Neural progenitor cell (in vitro differentiated cells): Measurements from ENCODE around the gene PSMD13.

Experiments
- CTCF ChIP-seq: fragments of 200-600 bp; sonication (generic); IDR thresholded peaks from 2 replicates; pipeline ENCODE4 v1.5.1; 2017; ENCODE audit warnings: antibody characterized with exemption, mild to moderate bottlenecking
- EZH2 ChIP-seq: fragments of 200-600 bp; sonication (generic); IDR thresholded peaks from 2 replicates; pipeline ENCODE4 v1.6.1; 2017; ENCODE audit warnings: antibody characterized with exemption, mild to moderate bottlenecking, moderate library complexity
- EZH2phosphoT487 ChIP-seq: fragments of 200-600 bp; sonication (generic); IDR thresholded peaks from 2 replicates; pipeline ENCODE4 v1.6.1; 2017; ENCODE audit warnings: antibody characterized with exemption

GRCh38 chr11:204587-205109, 32.1 kb upstream of the PSMD13 start:
- no peak for TF ChIP-seq CTCF
- TF ChIP-seq EZH2: no peak
- no peak for TF ChIP-seq EZH2phosphoT487
